ENCODE data around the gene SLC7A4. TPM values are rescaled to one million over a fixed set of nuclear protein-coding genes. Genes with fewer than 3 reads are reported as not detected.
"Not testable (repeated sequence)": the region's sequence is repeated elsewhere in the genome, so short reads cannot be mapped to it uniquely, and the experiment has no call there.

Gene SLC7A4
- polyA plus RNA-seq, 1 donor from 2014 or later = not detected

DNA sequence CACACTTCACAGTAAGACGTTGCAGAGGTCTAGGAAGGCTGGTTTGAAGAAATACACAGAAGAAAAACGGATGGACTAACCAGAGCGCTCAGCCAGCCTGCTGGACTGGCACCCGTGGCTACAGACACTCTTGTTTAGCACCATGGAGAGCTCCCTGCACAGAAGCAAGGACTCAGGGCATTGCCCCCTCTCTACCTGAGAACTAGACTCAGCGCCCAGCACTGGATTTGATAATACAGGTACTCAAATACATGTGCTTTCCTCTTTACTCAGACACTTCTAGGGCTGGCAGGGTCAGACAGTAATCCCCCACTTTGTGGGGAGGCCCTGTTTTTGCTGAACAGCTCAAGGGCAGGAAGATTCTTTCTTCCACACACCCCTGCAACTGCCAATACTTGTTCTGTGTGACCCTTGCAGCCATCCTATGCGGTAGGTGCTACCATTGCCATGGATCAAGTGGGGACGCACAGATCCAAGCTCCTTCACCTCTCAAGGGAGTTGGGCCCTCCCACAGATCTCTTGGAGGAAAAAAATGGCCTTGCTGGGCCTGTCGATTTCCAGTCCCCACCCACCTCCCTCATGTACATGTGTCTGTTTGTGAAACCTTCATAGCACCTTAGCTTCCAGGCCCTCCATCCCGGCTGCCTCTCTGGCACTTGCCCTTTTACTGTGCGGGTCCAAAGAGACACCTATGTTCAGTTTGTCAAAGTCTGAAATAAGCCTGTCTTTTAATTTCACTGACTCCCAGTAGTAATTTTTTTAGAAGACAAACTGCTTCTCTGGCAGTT, 22.5 kb downstream of the SLC7A4 start:
- Histone ChIP-seq H3F3A (ENCODE audit: insufficient read depth, low read length, poor library complexity, severe bottlenecking) (peaks cover 3% of the 10 kb centered on the region), H2AFZ (ENCODE audit: low read depth, low read length) (no peak overlapping the region), H3K27ac (ENCODE audit: low read length) (no peak overlapping the region), H3K36me3 (ENCODE audit: insufficient read depth, low read length) (peaks cover 3% of the 10 kb centered on the region), H3K9me3 (ENCODE audit: low read length) (no peaks in the 10 kb centered on the region), H3K9ac (ENCODE audit: low read length) (no peak overlapping the region), H3K79me2 (replicated peaks; ENCODE audit: insufficient read depth, low read length) (peaks cover 22% of the 10 kb centered on the region), H3K4me2 (ENCODE audit: low read length) (no peak overlapping the region), H3K4me3 (ENCODE audit: low read length) (no peak overlapping the region), H3K27me3 (ENCODE audit: insufficient read depth, low read depth, low read length) (no peaks in the 10 kb centered on the region), H4K20me1 (ENCODE audit: insufficient read depth) (no peaks in the 10 kb centered on the region), H3K9me2 (ENCODE audit: insufficient read depth, low read length) (no peaks in the 10 kb centered on the region)
- no peak for TF ChIP-seq MXI1 (conservative IDR thresholded peaks at IDR 0.05; ENCODE audit: poor library complexity, severe bottlenecking)
- TF ChIP-seq, protein P1, sequence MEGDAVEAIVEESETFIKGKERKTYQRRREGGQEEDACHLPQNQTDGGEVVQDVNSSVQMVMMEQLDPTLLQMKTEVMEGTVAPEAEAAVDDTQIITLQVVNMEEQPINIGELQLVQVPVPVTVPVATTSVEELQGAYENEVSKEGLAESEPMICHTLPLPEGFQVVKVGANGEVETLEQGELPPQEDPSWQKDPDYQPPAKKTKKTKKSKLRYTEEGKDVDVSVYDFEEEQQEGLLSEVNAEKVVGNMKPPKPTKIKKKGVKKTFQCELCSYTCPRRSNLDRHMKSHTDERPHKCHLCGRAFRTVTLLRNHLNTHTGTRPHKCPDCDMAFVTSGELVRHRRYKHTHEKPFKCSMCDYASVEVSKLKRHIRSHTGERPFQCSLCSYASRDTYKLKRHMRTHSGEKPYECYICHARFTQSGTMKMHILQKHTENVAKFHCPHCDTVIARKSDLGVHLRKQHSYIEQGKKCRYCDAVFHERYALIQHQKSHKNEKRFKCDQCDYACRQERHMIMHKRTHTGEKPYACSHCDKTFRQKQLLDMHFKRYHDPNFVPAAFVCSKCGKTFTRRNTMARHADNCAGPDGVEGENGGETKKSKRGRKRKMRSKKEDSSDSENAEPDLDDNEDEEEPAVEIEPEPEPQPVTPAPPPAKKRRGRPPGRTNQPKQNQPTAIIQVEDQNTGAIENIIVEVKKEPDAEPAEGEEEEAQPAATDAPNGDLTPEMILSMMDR (IDR thresholded peaks at IDR 0.05; ENCODE audit: poor library complexity, severe bottlenecking) = no peak
- no peak for TF ChIP-seq EZH2 (IDR thresholded peaks at IDR 0.05; ENCODE audit: borderline replicate concordance, insufficient read depth, low read length, poor library complexity, severe bottlenecking)
- TF ChIP-seq EP300 (conservative IDR thresholded peaks at IDR 0.05; ENCODE audit: poor library complexity, severe bottlenecking) = no peak
- TF ChIP-seq, protein P2, sequence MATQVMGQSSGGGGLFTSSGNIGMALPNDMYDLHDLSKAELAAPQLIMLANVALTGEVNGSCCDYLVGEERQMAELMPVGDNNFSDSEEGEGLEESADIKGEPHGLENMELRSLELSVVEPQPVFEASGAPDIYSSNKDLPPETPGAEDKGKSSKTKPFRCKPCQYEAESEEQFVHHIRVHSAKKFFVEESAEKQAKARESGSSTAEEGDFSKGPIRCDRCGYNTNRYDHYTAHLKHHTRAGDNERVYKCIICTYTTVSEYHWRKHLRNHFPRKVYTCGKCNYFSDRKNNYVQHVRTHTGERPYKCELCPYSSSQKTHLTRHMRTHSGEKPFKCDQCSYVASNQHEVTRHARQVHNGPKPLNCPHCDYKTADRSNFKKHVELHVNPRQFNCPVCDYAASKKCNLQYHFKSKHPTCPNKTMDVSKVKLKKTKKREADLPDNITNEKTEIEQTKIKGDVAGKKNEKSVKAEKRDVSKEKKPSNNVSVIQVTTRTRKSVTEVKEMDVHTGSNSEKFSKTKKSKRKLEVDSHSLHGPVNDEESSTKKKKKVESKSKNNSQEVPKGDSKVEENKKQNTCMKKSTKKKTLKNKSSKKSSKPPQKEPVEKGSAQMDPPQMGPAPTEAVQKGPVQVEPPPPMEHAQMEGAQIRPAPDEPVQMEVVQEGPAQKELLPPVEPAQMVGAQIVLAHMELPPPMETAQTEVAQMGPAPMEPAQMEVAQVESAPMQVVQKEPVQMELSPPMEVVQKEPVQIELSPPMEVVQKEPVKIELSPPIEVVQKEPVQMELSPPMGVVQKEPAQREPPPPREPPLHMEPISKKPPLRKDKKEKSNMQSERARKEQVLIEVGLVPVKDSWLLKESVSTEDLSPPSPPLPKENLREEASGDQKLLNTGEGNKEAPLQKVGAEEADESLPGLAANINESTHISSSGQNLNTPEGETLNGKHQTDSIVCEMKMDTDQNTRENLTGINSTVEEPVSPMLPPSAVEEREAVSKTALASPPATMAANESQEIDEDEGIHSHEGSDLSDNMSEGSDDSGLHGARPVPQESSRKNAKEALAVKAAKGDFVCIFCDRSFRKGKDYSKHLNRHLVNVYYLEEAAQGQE (IDR thresholded peaks at IDR 0.05; ENCODE audit: borderline replicate concordance) = no peak
- no peak for TF ChIP-seq RAD21 (conservative IDR thresholded peaks at IDR 0.05)
- TF ChIP-seq SMC3 (conservative IDR thresholded peaks at IDR 0.05; ENCODE audit: poor library complexity) = no peak
- no peak for TF ChIP-seq POLR2AphosphoS5 (IDR thresholded peaks at IDR 0.05)
- TF ChIP-seq TAF1 (IDR thresholded peaks at IDR 0.05; ENCODE audit: low read depth) = no peak

DNA sequence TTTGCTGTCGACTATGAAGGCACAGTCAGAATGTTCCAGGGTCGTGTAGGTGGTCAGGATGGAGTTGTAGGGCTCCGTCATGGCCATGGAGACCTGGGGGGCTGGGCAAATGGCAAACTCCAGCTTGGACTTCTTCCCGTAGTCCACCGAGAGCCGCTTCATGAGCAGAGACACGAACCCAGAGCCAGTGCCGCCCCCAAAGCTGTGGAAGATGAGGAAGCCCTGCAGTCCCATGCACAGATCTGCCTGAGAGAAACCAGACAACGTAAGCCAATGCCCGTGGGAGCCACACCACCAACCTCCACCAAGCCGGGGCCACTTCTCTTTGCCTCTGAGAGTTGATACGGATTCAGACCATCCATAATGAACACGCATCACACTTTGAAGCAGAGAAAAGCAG, 23.2 kb downstream of the SLC7A4 start:
- H3K4me3 ChIP-seq (ENCODE audit: low read length); H3K9me2 ChIP-seq (ENCODE audit: insufficient read depth, low read length); H4K20me1 ChIP-seq (ENCODE audit: insufficient read depth); H3K9ac ChIP-seq (ENCODE audit: low read length); H3K27ac ChIP-seq (ENCODE audit: low read length); H3K36me3 ChIP-seq (ENCODE audit: insufficient read depth, low read length); H3F3A ChIP-seq (ENCODE audit: insufficient read depth, low read length, poor library complexity, severe bottlenecking); H3K9me3 ChIP-seq (ENCODE audit: low read length); H2AFZ ChIP-seq (ENCODE audit: low read depth, low read length); H3K4me2 ChIP-seq (ENCODE audit: low read length); H3K27me3 ChIP-seq (ENCODE audit: insufficient read depth, low read depth, low read length): not testable (repeated sequence)
- peaks cover 22% of the 10 kb centered on the region for H3K79me2 ChIP-seq (replicated peaks; ENCODE audit: insufficient read depth, low read length)
